NCI-H1048 (cell line): ENCODE measurements around the gene PCDHA11.
"Not testable (repeated sequence)": the region's sequence is repeated elsewhere in the genome, so short reads cannot be mapped to it uniquely, and the experiment has no call there.

Experiments used
- DNase-seq: peaks from one replicate; lab custom pipeline; 2025; lab: John Stamatoyannopoulos, UW

PCDHA11 gene

DNA sequence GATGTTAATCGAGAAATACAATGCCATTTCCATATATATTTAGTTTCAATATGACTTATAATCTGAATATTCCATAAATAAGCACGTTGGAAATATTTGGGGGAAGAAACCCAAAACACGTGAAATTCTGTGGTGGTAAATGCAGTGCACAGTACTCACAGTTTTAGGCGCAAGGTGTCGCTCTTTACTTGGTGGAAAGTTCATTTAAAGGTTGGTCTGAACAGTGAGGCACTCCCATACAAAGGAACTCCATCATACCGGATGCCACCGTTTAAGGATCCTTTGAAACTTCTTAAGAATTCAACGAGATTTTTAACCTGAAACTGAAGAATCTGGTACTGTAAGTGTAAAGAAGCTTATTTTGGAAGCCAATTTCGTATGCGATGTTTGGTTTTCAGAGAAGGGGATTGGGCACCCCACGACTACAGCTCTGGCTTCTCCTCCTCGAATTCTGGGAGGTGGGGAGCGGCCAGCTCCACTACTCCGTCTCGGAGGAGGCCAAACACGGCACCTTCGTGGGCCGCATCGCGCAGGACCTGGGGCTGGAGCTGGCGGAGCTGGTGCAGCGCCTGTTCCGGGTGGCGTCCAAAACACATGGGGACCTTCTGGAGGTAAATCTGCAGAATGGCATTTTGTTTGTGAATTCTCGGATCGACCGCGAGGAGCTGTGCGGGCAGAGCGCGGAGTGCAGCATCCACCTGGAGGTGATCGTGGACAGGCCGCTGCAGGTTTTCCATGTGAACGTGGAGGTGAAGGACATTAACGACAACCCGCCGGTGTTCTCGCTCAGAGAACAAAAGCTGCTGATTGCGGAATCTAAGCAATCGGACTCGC, at the start of gene PCDHA11:
PCDHA11 (plus strand) TSS at position 237 of the 834 bp plus-strand sequence; CDS start at position 384, 147 bp downstream.
- DNase-seq: no peak

DNA sequence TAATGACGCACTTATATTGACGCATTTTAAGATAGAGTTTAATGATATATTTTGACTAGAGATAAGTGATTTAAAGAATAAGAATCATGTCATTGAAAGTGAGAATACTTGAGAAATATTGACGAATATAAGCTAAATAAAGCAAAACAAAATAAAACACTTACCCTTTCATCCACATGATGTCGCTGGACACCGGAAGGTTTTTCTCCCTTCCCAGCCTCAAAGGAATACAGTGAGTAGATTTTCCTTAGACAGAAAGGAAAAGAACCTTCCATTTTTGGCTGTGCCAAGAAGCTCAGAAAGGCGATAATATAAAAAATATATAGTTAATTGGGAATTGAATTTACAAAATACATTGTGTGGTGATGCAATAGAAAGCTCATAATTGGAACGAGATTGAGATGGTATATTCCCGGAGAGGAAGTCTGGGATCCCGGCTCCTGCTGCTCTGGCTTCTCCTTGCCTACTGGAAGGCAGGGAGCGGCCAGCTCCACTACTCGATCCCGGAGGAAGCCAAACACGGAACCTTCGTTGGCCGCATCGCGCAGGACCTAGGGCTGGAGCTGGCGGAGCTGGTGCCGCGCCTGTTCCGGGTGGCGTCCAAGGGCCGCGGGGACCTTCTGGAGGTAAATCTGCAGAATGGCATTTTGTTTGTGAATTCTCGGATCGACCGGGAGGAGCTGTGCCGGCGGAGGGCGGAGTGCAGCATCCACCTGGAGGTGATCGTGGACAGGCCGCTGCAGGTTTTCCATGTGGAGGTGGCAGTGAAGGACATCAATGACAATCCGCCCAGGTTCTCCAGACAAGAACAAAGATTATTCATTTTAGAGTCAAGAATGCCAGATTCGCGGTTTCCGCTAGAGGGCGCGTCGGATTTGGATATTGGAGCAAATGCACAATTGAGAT, 47.1 kb upstream of the PCDHA11 start, which contains the start of gene PCDHA5:
PCDHA5 (plus strand) TSS at position 239 of the 906 bp plus-strand sequence.
- DNase-seq: no peak

GRCh38 chr5:140822281-140822629, 46.5 kb upstream of the PCDHA11 start:
- no peak for DNase-seq

DNA sequence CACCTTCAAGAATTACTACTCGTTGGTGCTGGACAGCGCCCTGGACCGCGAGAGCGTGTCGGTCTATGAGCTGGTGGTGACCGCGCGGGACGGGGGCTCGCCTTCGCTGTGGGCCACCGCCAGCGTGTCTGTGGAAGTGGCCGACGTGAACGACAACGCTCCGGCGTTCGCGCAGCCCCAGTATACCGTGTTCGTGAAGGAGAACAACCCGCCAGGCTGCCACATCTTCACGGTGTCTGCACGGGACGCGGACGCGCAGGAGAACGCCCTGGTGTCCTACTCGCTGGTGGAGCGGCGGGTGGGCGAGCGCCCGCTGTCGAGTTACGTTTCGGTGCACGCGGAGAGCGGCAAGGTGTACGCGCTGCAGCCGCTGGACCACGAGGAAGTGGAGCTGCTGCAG, 45.8 kb upstream of the PCDHA11 start:
- DNase-seq: not testable (repeated sequence)

DNA sequence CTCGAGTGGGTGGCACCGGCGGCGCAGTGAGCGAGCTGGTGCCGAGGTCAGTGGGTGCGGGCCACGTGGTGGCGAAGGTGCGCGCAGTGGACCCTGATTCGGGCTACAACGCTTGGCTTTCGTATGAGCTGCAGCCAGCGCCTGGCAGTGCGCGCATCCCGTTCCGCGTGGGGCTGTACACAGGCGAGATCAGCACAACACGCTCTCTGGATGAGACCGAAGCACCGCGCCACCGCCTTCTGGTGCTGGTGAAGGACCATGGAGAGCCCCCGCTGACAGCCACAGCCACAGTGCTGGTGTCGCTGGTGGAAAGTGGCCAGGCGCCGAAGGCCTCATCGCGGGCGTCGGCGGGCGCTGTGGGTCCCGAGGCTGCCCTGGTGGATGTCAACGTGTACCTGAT, 45.3 kb upstream of the PCDHA11 start:
- DNase-seq: no peak

DNA sequence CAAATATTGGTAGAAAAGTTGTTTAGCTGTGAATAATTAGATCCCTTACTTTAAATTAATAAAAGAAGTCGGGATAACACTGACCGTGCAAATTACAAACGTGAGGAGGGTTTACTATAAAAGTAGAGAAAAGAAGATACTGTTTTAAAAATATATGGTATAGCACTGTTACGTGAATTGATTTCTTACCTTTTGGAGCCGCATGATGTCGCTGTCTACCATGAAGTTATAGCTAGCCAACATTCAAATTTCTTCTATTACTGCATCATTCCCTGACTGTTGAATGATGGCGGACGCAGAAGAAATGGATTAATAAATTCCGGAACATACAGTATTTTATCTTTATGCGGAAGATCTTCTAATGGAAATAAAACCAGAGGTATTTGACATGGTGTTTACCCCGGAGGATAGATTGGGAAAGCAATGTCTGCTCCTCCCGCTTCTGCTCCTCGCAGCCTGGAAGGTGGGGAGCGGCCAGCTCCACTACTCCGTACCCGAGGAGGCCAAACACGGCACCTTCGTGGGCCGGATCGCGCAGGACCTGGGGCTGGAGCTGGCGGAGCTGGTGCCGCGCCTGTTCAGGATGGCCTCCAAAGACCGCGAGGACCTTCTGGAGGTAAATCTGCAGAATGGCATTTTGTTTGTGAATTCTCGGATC, 40.9 kb upstream of the PCDHA11 start, which contains the start of gene PCDHA6:
PCDHA6 (plus strand) TSS at position 257 of the 658 bp plus-strand sequence; CDS start at position 389, 132 bp downstream.
- DNase-seq: no peak

DNA sequence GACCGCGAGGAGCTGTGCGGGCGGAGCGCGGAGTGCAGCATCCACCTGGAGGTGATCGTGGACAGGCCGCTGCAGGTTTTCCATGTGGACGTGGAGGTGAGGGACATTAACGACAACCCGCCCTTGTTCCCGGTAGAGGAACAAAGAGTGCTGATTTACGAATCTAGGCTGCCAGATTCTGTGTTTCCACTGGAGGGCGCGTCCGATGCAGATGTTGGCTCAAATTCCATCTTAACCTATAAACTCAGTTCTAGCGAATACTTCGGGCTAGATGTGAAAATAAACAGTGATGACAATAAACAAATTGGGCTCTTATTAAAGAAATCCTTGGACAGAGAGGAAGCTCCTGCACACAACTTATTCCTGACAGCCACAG, 40.4 kb upstream of the PCDHA11 start:
- no peak for DNase-seq

DNA sequence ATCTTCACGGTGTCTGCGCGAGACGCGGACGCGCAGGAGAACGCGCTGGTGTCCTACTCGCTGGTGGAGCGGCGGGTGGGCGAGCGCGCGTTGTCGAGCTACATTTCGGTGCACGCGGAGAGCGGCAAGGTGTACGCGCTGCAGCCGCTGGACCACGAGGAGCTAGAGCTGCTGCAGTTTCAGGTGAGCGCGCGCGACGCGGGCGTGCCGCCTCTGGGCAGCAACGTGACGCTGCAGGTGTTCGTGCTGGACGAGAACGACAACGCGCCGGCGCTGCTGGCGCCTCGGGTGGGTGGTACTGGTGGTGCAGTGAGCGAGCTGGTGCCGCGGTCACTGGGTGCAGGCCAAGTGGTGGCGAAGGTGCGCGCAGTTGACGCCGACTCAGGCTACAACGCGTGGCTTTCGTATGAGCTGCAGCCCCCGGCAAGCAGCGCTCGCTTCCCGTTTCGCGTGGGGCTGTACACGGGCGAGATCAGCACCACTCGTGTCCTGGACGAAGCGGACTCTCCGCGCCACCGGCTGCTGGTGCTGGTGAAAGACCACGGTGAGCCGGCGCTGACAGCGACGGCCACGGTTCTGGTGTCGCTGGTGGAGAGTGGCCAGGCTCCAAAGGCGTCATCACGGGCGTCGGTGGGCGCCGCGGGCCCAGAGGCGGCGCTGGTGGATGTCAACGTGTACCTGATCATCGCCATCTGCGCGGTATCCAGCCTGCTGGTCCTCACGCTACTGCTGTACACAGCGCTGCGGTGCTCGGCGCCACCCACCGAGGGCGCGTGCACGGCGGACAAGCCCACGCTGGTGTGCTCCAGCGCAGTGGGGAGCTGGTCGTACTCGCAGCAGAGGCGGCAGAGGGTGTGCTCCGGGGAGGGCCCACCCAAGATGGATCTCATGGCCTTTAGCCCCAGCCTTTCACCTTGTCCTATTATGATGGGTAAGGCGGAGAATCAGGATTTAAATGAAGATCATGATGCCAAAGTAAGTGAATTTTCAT, 39.0 kb upstream of the PCDHA11 start:
- not testable (repeated sequence) for DNase-seq

DNA sequence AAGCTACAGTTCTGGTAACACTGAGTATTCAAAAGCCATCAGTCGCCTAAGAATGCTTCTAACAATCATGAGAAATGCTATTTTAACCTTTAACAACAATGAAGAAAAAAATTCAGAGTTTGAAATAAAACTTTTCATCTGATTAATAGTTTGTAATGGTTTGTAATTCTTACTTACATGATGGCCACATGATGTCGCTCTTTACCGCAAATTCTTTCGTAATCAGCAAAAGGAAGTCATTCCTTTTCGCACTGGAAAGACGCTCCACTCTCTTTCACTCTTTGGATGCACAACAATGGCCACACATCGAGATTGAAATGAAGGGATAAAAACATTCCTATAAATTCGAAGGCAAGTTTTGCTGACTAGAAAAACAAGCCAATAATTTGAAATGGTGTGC, 34.8 kb upstream of the PCDHA11 start, which contains the start of gene PCDHA7:
PCDHA7 (plus strand) TSS at position 277 of the 400 bp plus-strand sequence; CDS start at position 392, 115 bp downstream.
- no peak for DNase-seq

DNA sequence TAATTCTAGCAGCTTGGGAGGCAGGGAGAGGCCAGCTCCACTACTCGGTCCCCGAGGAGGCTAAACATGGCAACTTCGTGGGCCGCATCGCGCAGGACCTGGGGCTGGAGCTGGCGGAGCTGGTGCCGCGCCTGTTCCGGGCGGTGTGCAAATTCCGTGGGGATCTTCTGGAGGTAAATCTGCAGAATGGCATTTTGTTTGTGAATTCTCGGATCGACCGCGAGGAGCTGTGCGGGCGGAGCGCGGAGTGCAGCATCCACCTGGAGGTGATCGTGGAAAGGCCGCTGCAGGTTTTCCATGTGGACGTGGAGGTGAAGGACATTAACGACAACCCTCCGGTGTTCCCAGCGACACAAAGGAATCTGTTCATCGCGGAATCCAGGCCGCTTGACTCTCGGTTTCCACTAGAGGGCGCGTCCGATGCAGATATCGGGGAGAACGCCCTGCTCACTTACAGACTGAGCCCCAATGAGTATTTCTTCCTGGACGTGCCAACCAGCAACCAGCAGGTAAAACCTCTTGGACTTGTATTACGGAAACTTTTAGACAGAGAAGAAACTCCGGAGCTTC, 34.2 kb upstream of the PCDHA11 start:
- not testable (repeated sequence) for DNase-seq

GRCh38 chr5:140835622-140836510, 32.9 kb upstream of the PCDHA11 start:
- DNase-seq: no peak

DNA sequence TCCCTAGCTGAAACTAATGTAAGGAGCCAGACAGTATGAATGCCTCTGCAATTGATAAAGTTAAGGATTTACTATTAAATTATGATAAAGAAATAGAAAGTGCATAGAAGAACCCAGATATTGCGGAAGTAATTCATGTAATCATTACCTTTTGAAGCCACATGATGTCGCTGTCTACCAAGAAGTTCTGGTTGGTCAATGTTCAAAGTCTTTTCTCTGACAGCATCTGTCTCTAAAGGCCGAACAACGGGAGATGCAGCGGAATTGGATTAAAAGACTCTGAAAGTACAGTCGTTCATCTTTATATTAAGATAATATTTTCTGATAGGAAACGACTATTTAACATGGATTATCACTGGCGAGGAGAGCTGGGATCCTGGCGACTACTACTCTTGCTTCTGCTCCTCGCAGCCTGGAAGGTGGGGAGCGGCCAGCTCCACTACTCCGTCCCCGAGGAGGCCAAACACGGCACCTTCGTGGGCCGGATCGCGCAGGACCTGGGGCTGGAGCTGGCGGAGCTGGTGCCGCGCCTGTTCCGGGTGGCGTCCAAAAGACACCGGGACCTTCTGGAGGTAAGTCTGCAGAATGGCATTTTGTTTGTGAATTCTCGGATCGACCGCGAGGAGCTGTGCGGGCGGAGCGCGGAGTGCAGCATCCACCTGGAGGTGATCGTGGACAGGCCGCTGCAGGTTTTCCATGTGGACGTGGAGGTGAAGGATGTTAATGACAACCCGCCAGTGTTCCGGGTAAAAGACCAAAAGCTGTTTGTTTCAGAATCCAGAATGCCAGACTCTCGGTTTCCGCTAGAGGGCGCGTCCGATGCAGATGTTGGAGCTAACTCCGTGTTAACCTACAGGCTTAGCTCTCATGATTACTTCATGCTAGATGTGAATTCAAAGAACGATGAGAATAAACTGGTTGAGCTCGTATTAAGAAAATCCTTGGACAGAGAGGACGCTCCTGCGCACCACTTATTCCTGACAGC, 27.5 kb upstream of the PCDHA11 start, which contains the start of gene PCDHA8:
PCDHA8 (plus strand) TSS at position 210 of the 985 bp plus-strand sequence; CDS start at position 345, 135 bp downstream.
- no peak for DNase-seq

- no peak for DNase-seq
These were observed 25.7 kb upstream of the PCDHA11 start for GRCh38 chr5:140842798-140843733.

DNA sequence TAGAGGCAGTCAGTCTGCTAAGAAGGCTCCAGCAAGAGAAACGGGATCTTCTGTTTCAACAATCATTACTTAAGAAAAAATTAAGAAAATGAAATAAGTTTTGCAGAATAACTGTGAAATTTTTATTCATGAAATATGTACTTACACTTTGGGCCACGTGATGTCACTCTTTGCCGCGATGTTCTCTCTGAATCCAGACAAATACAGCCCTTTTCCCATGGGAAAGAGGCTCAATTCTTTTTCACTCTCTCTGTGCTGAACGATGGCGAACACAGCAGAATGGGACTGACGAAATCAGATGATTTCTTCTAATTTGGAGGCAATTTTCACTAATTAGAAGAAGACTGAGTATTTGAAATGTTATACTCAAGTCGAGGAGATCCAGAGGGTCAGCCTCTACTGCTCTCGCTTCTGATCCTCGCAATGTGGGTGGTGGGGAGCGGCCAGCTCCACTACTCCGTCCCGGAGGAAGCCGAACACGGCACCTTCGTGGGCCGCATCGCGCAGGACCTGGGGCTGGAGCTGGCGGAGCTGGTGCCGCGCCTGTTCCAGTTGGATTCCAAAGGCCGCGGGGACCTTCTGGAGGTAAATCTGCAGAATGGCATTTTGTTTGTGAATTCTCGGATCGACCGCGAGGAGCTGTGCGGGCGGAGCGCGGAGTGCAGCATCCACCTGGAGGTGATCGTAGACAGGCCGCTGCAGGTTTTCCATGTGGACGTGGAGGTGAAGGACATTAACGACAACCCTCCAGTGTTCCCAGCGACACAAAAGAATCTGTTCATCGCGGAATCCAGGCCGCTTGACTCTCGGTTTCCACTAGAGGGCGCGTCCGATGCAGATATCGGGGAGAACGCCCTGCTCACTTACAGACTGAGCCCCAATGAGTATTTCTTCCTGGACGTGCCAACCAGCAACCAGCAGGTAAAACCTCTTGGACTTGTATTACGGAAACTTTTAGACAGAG, 20.3 kb upstream of the PCDHA11 start, which contains the start of gene PCDHA9:
PCDHA9 (plus strand) TSS at position 244 of the 964 bp plus-strand sequence; CDS start at position 358, 114 bp downstream.
- not testable (repeated sequence) for DNase-seq

DNA sequence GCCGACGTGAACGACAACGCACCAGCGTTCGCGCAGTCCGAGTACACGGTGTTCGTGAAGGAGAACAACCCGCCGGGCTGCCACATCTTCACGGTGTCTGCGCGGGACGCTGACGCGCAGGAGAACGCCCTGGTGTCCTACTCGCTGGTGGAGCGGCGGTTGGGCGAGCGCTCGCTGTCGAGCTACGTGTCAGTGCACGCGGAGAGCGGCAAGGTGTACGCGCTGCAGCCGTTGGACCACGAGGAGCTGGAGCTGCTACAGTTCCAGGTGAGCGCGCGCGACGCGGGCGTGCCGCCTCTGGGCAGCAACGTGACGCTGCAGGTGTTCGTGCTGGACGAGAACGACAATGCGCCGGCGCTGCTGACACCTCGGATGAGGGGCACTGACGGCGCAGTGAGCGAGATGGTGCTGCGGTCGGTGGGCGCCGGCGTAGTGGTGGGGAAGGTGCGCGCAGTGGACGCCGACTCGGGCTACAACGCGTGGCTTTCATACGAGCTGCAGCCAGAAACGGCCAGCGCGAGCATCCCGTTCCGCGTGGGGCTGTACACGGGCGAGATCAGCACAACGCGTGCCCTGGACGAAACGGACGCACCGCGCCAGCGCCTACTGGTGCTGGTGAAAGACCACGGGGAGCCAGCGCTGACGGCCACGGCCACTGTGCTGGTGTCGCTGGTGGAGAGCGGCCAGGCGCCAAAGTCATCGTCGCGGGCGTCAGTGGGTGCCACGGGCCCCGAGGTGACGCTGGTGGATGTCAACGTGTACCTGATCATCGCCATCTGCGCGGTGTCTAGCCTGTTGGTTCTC, 18.7 kb upstream of the PCDHA11 start:
- DNase-seq: not testable (repeated sequence)
